Neural cell (in vitro differentiated cells): ENCODE data around the gene ADSL. TPM values are rescaled to one million over a fixed set of nuclear protein-coding genes. Genes with fewer than 3 reads are reported as not detected.

ENCODE experiments used
- H2AFZ ChIP-seq: fragments of 200-600, 300-800 bp; sonication (generic), shearing (Covaris generic); 2 replicates; pipeline ENCODE4 v1.6.0; 2014; ENCODE audit warnings: low read depth, mild to moderate bottlenecking, antibody characterized with exemption, low read length, moderate library complexity
- H3F3A ChIP-seq: fragments of 200-600 bp; shearing (Covaris generic); 2 replicates; pipeline ENCODE4 v1.6.1; 2016; ENCODE audit warnings: mild to moderate bottlenecking, moderate library complexity, mixed read lengths, antibody characterized with exemption, low read length; ENCODE audit not compliant: insufficient read depth, poor library complexity, severe bottlenecking
- H3K27ac ChIP-seq: fragments of 200-600, 300-800 bp; sonication (generic), shearing (Covaris generic); 2 replicates; pipeline ENCODE4 v1.5.1; 2014; ENCODE audit warnings: mild to moderate bottlenecking, low read length, moderate library complexity
- H3K27me3 ChIP-seq: fragments of 300-800, 200-600 bp; sonication (generic), shearing (Covaris generic); 2 replicates; pipeline ENCODE4 v1.6.0; 2014; ENCODE audit warnings: mild to moderate bottlenecking, low read depth, low read length, moderate library complexity; ENCODE audit not compliant: insufficient read depth
- H3K36me3 ChIP-seq: fragments of 300-800, 200-600 bp; sonication (generic), shearing (Covaris generic); 2 replicates; pipeline ENCODE4 v1.5.1; 2014; ENCODE audit warnings: mild to moderate bottlenecking, antibody characterized with exemption, low read length, moderate library complexity; ENCODE audit not compliant: insufficient read depth
- H3K4me2 ChIP-seq: fragments of 300-800, 200-600 bp; sonication (generic), shearing (Covaris generic); 2 replicates; pipeline ENCODE4 v1.6.0; 2014; ENCODE audit warnings: mild to moderate bottlenecking, low read length
- H3K4me3 ChIP-seq: fragments of 300-800, 200-600 bp; sonication (generic), shearing (Covaris generic); 2 replicates; pipeline ENCODE4 v1.5.1; 2014; ENCODE audit warnings: mild to moderate bottlenecking, low read length, moderate library complexity
- H3K79me2 ChIP-seq: fragments of 200-600 bp; shearing (Covaris generic); replicated peaks from 2 replicates; pipeline ENCODE4 v1.6.0; 2014; ENCODE audit warnings: mild to moderate bottlenecking, low read length, moderate library complexity; ENCODE audit not compliant: insufficient read depth
- H3K9ac ChIP-seq: fragments of 300-800, 200-600 bp; sonication (generic), shearing (Covaris generic); 2 replicates; pipeline ENCODE4 v1.6.1; 2016; ENCODE audit warnings: mild to moderate bottlenecking, low read length, mixed read lengths
- H3K9me2 ChIP-seq: fragments of 200-600 bp; shearing (Covaris generic); 2 replicates; pipeline ENCODE4 v1.6.1; 2016; ENCODE audit warnings: mild to moderate bottlenecking, low read length, mixed read lengths; ENCODE audit not compliant: insufficient read depth
- H3K9me3 ChIP-seq: fragments of 200-600, 300-800 bp; sonication (generic), shearing (Covaris generic); 2 replicates; pipeline ENCODE4 v1.6.1; 2016; ENCODE audit warnings: mild to moderate bottlenecking, mixed run types, low read length, moderate library complexity, mixed read lengths
- H4K20me1 ChIP-seq: fragments of 200-600 bp; shearing (Covaris generic); 2 replicates; pipeline ENCODE4 v1.6.1; 2016; ENCODE audit warnings: mild to moderate bottlenecking, mixed run types; ENCODE audit not compliant: insufficient read depth
- CTCF ChIP-seq: fragments of 450-650 bp; IDR thresholded peaks from 2 replicates; pipeline ENCODE4 v1.5.1; 2014; ENCODE audit warnings: antibody characterized with exemption, mild to moderate bottlenecking, moderate library complexity; ENCODE audit not compliant: poor library complexity, severe bottlenecking
- EP300 ChIP-seq: fragments of 450-650 bp; conservative IDR thresholded peaks from 2 replicates; pipeline ENCODE4 v1.6.1; 2014; ENCODE audit warnings: antibody characterized with exemption, mild to moderate bottlenecking, moderate library complexity; ENCODE audit not compliant: poor library complexity, severe bottlenecking
- EZH2 ChIP-seq: fragments of 200-600, 300-800 bp; shearing (Covaris generic), sonication (generic); IDR thresholded peaks from 2 replicates; pipeline ENCODE4 v1.6.1; 2014; ENCODE audit warnings: antibody characterized with exemption, low read length, borderline replicate concordance, mild to moderate bottlenecking; ENCODE audit not compliant: insufficient read depth, poor library complexity, severe bottlenecking
- MXI1 ChIP-seq: fragments of 450-650 bp; conservative IDR thresholded peaks from 2 replicates; pipeline ENCODE4 v1.6.1; 2014; ENCODE audit warnings: antibody characterized with exemption, mild to moderate bottlenecking; ENCODE audit not compliant: poor library complexity, severe bottlenecking
- POLR2AphosphoS5 ChIP-seq: IDR thresholded peaks from 2 replicates; pipeline ENCODE4 v1.6.1; 2012
- RAD21 ChIP-seq: fragments of 450-650 bp; conservative IDR thresholded peaks from 2 replicates; pipeline ENCODE4 v1.6.1; 2014; ENCODE audit warnings: antibody characterized with exemption, mild to moderate bottlenecking, moderate library complexity
- REST ChIP-seq: IDR thresholded peaks from 2 replicates; pipeline ENCODE4 v1.6.1; 2012; ENCODE audit warnings: borderline replicate concordance
- SMC3 ChIP-seq: fragments of 450-650 bp; conservative IDR thresholded peaks from 2 replicates; pipeline ENCODE4 v1.6.1; 2014; ENCODE audit warnings: antibody characterized with exemption, mild to moderate bottlenecking, moderate library complexity; ENCODE audit not compliant: poor library complexity
- TAF1 ChIP-seq: IDR thresholded peaks from 2 replicates; pipeline ENCODE4 v1.6.1; 2012; ENCODE audit warnings: low read depth
- polyA plus RNA-seq: library from polyadenylated mRNA; depleted of rRNA; stranded (reverse); fragments of >200 nt; gene quantifications from 2 replicates; pipeline ENCODE4 v1.2.3, GENCODE V29; 2014

The ADSL gene
- polyA plus RNA-seq, 1 donor from 2014 or later, result 112 TPM

GRCh38 chr22:40352763-40353162 lies 6.5 kb downstream of the ADSL start:
- no peak overlapping the region for H3K4me2 ChIP-seq
- H3K36me3 ChIP-seq, result no peaks in the 10 kb centered on the region
- TF ChIP-seq SMC3 (no peak), RAD21 (no peak), TAF1 (no peak)
- peaks cover 10% of the 10 kb centered on the region for H3K79me2 ChIP-seq
- no peaks in the 10 kb centered on the region for H4K20me1 ChIP-seq
- H2AFZ ChIP-seq, result no peak overlapping the region
- H3K4me3 ChIP-seq, result no peak overlapping the region
- no peaks in the 10 kb centered on the region for H3K9me2 ChIP-seq
- H3K27me3 ChIP-seq, result no peaks in the 10 kb centered on the region
- no peaks in the 10 kb centered on the region for H3F3A ChIP-seq
- no peak overlapping the region for H3K27ac ChIP-seq
- H3K9me3 ChIP-seq, result no peaks in the 10 kb centered on the region
- no peak overlapping the region for H3K9ac ChIP-seq

GRCh38 chr22:40361100-40361499 lies 14.8 kb downstream of the ADSL start:
- TF ChIP-seq POLR2AphosphoS5 (no peak), EZH2 (no peak), REST (no peak)
- Histone ChIP-seq H3K27ac (no peak overlapping the region), H2AFZ (no peak overlapping the region), H3K9me2 (no peaks in the 10 kb centered on the region), H3F3A (no peaks in the 10 kb centered on the region), H3K36me3 (peaks cover 16% of the 10 kb centered on the region), H4K20me1 (no peaks in the 10 kb centered on the region), H3K4me2 (no peak overlapping the region), H3K9ac (no peak overlapping the region), H3K27me3 (no peaks in the 10 kb centered on the region), H3K79me2 (no peaks in the 10 kb centered on the region), H3K4me3 (no peak overlapping the region), H3K9me3 (no peaks in the 10 kb centered on the region)

GRCh38 chr22:40363059-40363458 lies 16.8 kb downstream of the ADSL start:
- H3K4me2 ChIP-seq, result no peak overlapping the region
- H3K4me3 ChIP-seq, result no peak overlapping the region
- H3K9me3 ChIP-seq, result no peaks in the 10 kb centered on the region
- no peak overlapping the region for H3K9ac ChIP-seq
- H3K9me2 ChIP-seq, result no peaks in the 10 kb centered on the region
- H3K27ac ChIP-seq, result no peak overlapping the region
- no peaks in the 10 kb centered on the region for H4K20me1 ChIP-seq
- no peaks in the 10 kb centered on the region for H3K79me2 ChIP-seq
- no peaks in the 10 kb centered on the region for H3K27me3 ChIP-seq
- no peaks in the 10 kb centered on the region for H3F3A ChIP-seq
- TF ChIP-seq REST, result no peak
- TF ChIP-seq RAD21, result no peak
- TF ChIP-seq CTCF, result no peak
- no peak for TF ChIP-seq SMC3
- TF ChIP-seq TAF1, result no peak
- TF ChIP-seq POLR2AphosphoS5, result no peak
- no peak for TF ChIP-seq EP300
- no peak for TF ChIP-seq MXI1
- no peak for TF ChIP-seq EZH2
- H2AFZ ChIP-seq, result no peak overlapping the region
- H3K36me3 ChIP-seq, result peaks cover 21% of the 10 kb centered on the region
